Smooth muscle cell (in vitro differentiated cells): ENCODE results near the gene PRDM16. TPM values are rescaled to one million over a fixed set of nuclear protein-coding genes. Genes with fewer than 3 reads are reported as not detected.

Experiments
- DNase-seq: peaks from one replicate; lab custom pipeline; 2025; ENCODE audit not compliant: unreplicated experiment; lab: John Stamatoyannopoulos, UW
- H2AFZ ChIP-seq: fragments of 200-600 bp; sonication (generic); 2 replicates; pipeline ENCODE4 v1.6.0; 2016; ENCODE audit warnings: antibody characterized with exemption, low read depth, mild to moderate bottlenecking
- H3F3A ChIP-seq: fragments of 200-600 bp; sonication (generic); 2 replicates; pipeline ENCODE4 v1.6.0; 2017; ENCODE audit warnings: antibody characterized with exemption, low read depth
- H3K27ac ChIP-seq: fragments of 200-600 bp; sonication (generic); 2 replicates; pipeline ENCODE4 v1.5.1; 2016; ENCODE audit warnings: low read depth, mild to moderate bottlenecking
- H3K27me3 ChIP-seq: fragments of 200-600 bp; sonication (generic); 2 replicates; pipeline ENCODE4 v1.6.1; 2016; ENCODE audit warnings: low read depth, mild to moderate bottlenecking
- H3K36me3 ChIP-seq: fragments of 200-600 bp; sonication (generic); 2 replicates; pipeline ENCODE4 v1.5.1; 2016; ENCODE audit warnings: low read depth
- H3K4me1 ChIP-seq: fragments of 200-600 bp; sonication (generic); 2 replicates; pipeline ENCODE4 v1.5.1; 2016; ENCODE audit warnings: low read depth
- H3K4me2 ChIP-seq: fragments of 200-600 bp; sonication (generic); 2 replicates; pipeline ENCODE4 v1.6.0; 2016; ENCODE audit warnings: mild to moderate bottlenecking
- H3K4me3 ChIP-seq: fragments of 200-600 bp; sonication (generic); 2 replicates; pipeline ENCODE4 v1.5.1; 2016; ENCODE audit warnings: mild to moderate bottlenecking
- H3K79me2 ChIP-seq: fragments of 200-600 bp; sonication (generic); 2 replicates; pipeline ENCODE4 v1.6.0; 2016; ENCODE audit warnings: low read depth, mild to moderate bottlenecking
- H3K9ac ChIP-seq: fragments of 200-600 bp; sonication (generic); 2 replicates; pipeline ENCODE4 v1.6.0; 2016; ENCODE audit warnings: low read depth
- H3K9me3 ChIP-seq: fragments of 200-600 bp; sonication (generic); replicated peaks from 2 replicates; pipeline ENCODE4 v1.5.1; 2016; ENCODE audit warnings: low read depth
- H4K20me1 ChIP-seq: fragments of 200-600 bp; sonication (generic); 2 replicates; pipeline ENCODE4 v1.6.0; 2016; ENCODE audit warnings: low read depth
- CTCF ChIP-seq: fragments of 200-600 bp; sonication (generic); IDR thresholded peaks from 2 replicates; pipeline ENCODE4 v1.5.1; 2017; ENCODE audit warnings: borderline replicate concordance, mild to moderate bottlenecking, antibody characterized with exemption; ENCODE audit not compliant: insufficient read depth, poor library complexity, severe bottlenecking
- WGBS: methylation state at CpG from one replicate; pipeline ENCODE4 v1.1.7; 2016; ENCODE audit warnings: low lambda C conversion rate; 5-methylcytosine and 5-hydroxymethylcytosine counted together
- polyA plus RNA-seq: library from polyadenylated mRNA; unstranded; fragments of >200 nt; fragmentation: Nextera tagmentation; extraction: Ambion mirVana; gene quantifications from 2 replicates; pipeline ENCODE4 v1.2.1, GENCODE V29; 2016
- total RNA-seq: library from RNA; depleted of rRNA; stranded (reverse); fragments of >200 nt; gene quantifications from 2 replicates; pipeline ENCODE4 v1.2.3, GENCODE V29; 2014

PRDM16 gene
- total and polyA plus RNA-seq, 2 experiments from 2014 or later: 0.72 to 1.3 TPM

- H3K9ac ChIP-seq: no peak overlapping the region
Observed at GRCh38 chr1:3155056-3155925, 86.3 kb downstream of the PRDM16 start.

GRCh38 chr1:3155926-3156220, 86.9 kb downstream of the PRDM16 start:
- DNase-seq: no peak
- 94% methylated on average over 5 of the region's 5 CpGs for WGBS
- H3K79me2 ChIP-seq: no peaks in the 10 kb centered on the region
- no peak overlapping the region for H3K27ac ChIP-seq
- H3K36me3 ChIP-seq: no peaks in the 10 kb centered on the region
- H3K27me3 ChIP-seq: no peaks in the 10 kb centered on the region
- no peak overlapping the region for H3K9ac ChIP-seq
- no peak overlapping the region for H3K4me3 ChIP-seq
- H3K4me2 ChIP-seq: no peak overlapping the region
- H2AFZ ChIP-seq: no peak overlapping the region
- H3F3A ChIP-seq: no peaks in the 10 kb centered on the region
- no peak for TF ChIP-seq CTCF
- H3K4me1 ChIP-seq: no peaks in the 10 kb centered on the region
- H3K9me3 ChIP-seq: no peaks in the 10 kb centered on the region
- no peaks in the 10 kb centered on the region for H4K20me1 ChIP-seq

More at GRCh38 chr1:3155056-3155925, 86.3 kb downstream of the PRDM16 start:
- H3K9me3 ChIP-seq: no peaks in the 10 kb centered on the region
- H3F3A ChIP-seq: no peaks in the 10 kb centered on the region
- H3K27ac ChIP-seq: no peak overlapping the region
- no peak for TF ChIP-seq CTCF
- DNase-seq: no peak
- H2AFZ ChIP-seq: no peak overlapping the region
- no peaks in the 10 kb centered on the region for H4K20me1 ChIP-seq
- H3K4me1 ChIP-seq: no peaks in the 10 kb centered on the region
- no peak overlapping the region for H3K4me2 ChIP-seq
- no peaks in the 10 kb centered on the region for H3K27me3 ChIP-seq
- no peaks in the 10 kb centered on the region for H3K36me3 ChIP-seq
- 92% methylated on average over 42 of the region's 42 CpGs for WGBS
- H3K79me2 ChIP-seq: no peaks in the 10 kb centered on the region
- no peak overlapping the region for H3K4me3 ChIP-seq

- no peak overlapping the region for H3K4me2 ChIP-seq
Observed at GRCh38 chr1:3156936-3157335, 87.9 kb downstream of the PRDM16 start.

More at GRCh38 chr1:3156936-3157335, 87.9 kb downstream of the PRDM16 start:
- Histone ChIP-seq H3F3A (no peaks in the 10 kb centered on the region), H3K4me3 (no peak overlapping the region), H3K27ac (no peak overlapping the region), H2AFZ (no peak overlapping the region), H3K4me1 (no peaks in the 10 kb centered on the region), H3K27me3 (no peaks in the 10 kb centered on the region), H3K9me3 (no peaks in the 10 kb centered on the region), H4K20me1 (no peaks in the 10 kb centered on the region), H3K36me3 (no peaks in the 10 kb centered on the region), H3K9ac (no peak overlapping the region), H3K79me2 (no peaks in the 10 kb centered on the region)
- no peak for DNase-seq
- 88% methylated on average over 11 of the region's 19 CpGs for WGBS
- TF ChIP-seq CTCF: no peak
